GM21723 (cell line): ENCODE measurements around the gene SCD.

Source experiments
- ATAC-seq: cut with Tn5 transposase; IDR thresholded peaks from one replicate; pipeline ENCODE4 v1.9.1; 2021; ENCODE audit warnings: mild to moderate bottlenecking, moderate library complexity; ENCODE audit not compliant: unreplicated experiment

The SCD gene

DNA sequence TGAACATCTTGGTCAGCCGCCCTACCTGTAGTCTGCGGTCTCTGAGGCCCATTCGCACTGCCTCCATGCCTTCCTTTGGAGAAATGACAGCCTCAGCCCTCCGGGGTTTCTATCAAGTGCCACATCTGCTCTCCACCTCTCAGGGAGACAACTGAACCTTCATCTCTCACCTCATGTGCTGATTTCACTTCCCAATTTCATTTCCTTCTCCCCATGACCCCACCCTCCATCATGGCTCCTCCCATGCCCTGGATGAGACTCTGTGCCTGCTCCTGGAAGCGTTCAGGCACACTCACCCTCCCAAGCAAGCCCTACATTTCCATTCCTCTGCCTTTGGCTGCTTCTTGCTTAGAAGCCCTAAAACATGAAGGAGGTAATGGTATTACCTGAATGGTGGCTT, 7.8 kb upstream of the SCD start:
- ATAC-seq: peak; percentile 64

DNA sequence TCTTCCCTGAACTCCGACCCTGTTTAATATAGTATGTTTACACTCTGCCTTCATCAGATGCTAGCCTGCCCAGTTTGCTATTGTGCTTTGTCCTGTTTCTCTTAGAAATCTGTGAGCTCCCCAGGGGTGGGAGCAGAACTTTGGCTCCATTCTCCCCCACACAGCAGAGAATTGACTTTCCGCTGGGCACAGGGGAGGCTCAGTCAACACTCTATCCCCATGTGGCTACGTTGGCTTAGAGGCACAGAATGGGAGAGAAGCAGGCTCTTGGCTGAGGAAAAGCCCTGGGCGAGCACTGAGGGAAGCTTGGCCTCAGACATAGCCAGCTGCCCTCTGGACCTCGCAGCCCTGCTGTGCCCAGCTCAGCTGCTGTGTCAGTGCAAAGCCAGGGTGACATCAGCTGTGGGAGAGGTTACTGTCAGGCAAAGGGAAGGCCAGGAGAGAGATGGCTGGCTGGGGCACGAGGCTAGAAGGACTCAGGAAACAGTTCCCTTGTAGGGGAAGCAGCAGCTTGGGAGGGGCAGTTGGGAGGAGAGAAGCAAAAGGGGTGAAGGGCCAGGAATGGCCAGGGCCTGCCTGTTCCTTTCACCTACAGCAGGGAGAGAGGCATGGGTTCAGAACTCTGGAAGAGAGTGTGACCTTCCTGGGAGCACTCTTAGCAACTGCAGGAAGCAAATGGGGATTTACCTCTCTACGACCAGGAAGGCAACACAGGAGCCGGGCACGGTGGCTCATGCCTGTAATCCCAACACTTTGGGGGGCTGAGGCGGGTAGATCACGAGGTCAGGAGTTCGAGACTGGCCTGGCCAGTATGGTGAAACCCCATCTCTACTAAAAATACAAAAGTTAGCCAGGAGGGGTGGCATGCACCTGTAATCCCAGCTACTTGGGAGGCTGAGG, 5.8 kb upstream of the SCD start:
- no peak for ATAC-seq

DNA sequence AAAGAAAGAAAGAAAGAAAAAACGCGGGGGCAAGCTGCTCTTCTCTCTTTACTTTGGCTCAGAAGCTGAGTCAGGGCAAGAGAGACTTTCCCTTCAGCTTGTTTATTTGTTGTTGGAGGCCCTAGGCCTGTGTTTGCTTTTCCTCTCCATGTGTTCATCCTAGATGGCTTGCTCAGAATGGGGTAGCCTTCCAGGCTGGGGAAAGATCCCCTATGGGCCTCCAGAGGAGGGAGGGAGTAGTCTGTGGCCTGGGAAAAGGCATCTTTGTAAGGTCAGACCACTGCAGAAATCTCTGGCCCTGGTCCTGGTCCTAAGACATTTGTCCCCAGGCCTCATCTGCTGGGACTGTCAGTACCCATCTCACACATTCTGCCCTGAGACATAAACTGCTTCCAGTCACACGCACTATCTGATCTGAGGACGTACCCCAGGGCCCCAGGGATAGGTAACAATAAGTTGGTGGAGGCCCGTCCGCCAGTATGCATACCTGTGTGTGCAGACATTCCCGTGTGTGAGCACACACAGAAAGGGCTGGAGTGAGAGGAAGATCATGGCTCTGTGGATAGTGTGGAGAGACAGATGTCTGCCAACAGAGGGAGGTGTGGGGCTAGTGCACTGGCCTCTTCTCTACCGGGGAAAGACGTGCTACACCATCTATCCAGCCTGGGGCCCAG, 4.9 kb upstream of the SCD start:
- ATAC-seq: no peak

DNA sequence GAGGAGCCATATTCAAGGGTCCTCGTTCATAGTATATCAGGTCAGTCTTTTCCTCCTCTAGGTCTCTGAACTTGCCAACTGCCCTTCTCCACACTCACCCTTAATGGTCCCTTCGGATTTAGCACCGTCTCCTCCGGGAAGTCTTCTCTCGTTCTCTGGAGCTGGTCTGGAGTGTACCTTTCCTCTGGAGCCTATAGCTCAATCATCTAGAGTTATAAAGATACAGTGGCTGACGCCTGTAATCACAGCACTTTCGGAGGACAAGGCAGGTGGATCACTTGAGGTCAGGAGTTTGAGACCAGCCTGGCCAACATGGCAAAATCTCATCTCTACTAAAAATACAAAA, 4.4 kb upstream of the SCD start:
- ATAC-seq: no peak

DNA sequence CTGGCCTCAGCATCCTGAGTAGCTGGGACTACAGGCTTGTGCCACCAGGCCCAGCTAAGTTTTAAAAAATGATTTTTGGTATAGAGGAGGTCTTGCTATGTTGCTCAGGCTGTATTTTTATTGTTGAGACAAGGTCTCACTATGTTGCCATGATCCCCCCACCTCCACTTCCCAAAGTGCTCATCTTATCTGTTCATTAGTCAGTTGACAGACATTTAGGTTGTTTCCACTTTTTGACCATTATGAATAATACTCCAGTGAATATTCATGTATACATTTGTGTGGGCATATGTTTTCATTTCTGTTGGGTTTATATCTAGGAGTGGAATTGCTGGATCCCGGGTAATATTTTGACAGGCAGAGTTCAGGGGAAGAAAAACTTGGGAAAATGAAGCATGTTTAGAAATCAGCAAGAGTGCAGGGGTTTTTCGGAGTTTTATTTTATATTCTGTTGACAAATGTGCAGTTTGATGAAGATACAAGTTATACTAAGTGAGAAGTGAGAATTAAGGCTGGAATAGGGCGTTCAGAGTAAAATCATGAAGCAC, 2.7 kb upstream of the SCD start:
- no peak for ATAC-seq

DNA sequence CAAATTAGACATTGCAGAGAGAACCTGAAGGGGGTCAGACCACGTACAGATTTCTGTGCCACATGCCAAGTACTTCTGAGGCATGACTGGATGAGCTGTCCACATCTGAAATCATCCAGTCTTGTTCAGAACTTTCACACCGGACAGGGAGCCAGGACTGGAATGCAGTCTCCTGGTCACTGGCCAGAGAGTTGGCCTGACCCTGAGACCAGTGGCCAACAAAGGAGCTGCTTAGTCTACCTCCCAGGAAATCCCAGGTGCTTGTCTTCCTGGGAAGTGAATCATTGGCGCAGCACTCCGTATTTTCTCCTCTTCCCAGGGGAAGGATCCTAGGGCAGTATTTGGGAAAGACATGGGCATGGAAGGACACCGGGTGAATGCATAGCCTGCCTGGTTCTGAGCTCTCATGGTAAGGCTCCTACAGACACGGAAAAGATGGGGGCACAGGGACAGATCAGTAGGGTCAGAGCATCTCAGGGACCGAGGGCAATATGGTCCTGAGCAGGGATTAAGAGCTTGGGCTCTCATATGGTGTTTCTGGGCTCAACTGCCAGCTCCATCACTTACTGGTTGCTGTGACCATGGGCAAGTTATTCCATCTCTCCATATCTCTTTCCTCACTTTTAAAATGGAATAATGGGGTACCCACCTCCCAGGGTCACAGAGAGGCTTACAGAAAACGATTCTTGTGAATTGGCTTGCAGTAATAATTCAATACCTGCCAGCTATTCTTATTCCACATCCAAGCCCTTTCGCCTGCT, 1.3 kb upstream of the SCD start:
- no peak for ATAC-seq

DNA sequence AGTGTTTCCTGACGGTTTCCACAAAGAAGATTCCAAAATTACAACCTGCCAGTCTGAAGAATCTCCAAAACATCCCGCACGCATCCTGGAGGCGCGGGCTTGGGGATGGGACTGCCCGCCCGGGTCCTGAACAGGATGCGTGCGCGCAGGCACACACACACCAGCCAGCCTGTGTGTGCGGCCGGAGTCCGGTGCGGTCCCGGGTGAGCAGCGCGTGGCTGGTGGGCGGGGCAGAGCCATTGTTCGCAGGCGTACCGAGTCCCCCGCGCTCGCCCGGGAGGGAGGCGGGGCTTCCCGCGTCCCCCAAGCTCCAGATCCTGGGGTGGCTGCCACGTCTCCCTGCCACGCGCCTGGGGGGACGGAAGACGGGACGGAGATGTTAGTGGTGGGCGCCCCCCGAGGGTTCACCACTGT, 675 bp upstream of the SCD start:
- peak; percentile 66 for ATAC-seq

DNA sequence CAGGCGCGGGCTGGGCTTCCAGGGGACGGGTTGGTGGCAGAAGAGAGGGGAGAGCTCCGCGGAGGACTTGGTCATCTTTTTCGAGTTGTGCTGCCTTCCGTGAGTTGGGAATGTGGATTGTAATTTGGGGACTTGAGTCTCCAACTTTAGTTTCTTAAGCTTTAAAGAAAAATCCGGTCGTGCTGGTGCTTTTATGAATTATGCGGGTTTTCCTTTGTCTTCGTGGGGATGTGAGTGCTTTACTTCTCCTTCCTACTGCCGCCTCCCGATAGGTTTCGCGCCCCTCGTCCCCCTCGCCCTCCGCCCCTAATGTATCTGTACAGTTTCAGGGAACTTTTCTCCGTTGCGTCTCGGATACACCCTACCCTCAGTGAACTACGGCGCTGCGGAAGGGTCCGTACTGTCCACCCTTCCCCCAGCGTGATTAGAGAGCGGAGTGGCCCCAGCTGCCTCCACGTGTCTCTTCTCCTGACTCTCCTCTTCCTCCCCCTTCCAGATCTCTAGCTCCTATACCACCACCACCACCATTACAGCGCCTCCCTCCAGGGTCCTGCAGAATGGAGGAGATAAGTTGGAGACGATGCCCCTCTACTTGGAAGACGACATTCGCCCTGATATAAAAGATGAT, 649 bp downstream of the SCD start:
- ATAC-seq: no peak

DNA sequence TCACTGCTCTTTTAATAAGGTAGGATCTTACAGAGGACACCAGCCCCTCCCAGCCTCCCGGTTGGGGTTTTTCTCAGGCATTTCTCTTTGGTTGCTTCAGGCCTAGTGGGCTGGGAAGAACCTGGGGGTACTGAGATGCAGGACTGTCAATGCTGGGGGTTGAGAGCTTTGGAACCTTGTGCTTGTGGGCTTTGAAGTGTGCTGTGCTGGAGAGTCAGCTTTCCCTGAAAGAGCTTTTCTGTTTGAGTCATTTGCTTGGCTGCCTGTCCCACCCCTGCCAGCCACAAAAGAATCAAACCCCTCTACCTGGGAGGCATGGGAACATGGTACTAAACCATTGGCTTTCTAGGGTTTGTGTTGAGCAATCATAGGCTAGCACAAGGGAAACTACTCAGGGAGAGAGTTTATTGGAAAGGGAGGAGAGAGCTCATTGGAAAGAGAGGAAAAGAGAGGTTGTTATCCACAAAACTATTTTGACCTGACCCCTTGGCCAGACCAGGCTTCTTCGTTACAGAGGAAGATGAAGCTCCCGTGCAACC, 1.4 kb downstream of the SCD start:
- no peak for ATAC-seq

DNA sequence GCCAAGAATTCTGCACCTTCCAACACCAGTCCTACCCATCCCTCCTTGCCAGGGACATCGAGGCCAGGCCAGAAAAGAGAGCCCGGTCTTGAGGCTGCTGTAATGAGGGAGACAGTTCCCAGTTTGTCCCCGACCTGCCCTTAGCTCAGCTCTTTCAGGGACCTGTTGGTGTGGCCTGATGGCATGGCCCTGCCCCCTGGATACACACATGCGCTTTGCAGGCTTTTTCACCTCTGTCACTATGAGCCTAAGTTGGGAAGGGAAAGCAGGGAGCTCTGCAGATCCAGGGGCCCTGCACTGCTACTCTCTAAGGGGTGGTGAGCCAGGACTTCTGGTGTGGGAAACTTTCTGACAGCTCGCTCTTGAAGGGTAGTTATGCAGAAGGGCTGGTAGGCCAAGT, 2.1 kb downstream of the SCD start:
- ATAC-seq: no peak

DNA sequence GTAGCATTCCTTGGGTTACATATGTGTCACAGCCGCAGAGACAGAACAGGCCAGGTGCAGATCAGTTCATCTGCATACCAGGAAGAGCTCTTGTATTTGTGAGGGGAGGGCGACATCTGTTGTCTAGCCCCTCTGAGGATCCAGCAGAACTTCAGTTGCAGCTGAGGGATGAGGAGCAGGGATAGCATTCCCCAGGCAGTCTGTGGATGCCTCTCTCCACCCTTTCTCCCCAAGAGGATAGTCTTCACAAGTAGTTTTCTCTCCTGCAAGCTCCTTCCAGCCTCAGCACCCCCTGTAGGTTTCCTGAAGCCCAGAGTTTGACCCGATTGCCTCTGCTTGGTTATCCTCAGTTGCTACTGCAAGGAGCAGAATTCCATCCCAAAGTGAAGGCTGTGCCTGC, 2.6 kb downstream of the SCD start:
- no peak for ATAC-seq

DNA sequence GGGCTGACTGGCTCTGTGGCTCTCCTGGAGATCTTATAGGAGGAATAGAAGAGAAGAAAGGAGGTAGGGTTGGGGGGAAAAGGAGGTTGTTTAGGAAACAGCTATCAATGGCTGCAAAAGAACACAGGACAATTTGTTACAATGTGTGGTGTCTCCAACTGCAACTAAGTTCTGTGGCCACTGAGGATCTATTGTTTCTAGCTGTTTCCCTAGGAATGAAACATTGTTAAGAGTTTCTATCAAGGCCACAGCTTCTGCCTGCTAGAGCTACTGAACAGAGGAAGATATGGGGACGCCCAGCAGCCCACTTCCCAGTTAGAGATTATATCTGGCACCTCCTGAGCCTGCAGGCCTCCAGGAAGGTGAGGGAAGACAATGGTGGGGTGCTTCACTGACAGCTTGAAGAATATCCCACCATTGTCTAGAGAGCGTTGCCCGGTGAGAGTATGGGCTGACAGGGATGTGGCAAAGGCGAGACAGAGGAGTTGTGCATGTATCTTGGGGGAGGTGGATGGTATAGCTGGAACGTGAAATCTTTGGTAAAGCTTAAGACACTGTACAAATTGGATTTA, 4.0 kb downstream of the SCD start:
- no peak for ATAC-seq

DNA sequence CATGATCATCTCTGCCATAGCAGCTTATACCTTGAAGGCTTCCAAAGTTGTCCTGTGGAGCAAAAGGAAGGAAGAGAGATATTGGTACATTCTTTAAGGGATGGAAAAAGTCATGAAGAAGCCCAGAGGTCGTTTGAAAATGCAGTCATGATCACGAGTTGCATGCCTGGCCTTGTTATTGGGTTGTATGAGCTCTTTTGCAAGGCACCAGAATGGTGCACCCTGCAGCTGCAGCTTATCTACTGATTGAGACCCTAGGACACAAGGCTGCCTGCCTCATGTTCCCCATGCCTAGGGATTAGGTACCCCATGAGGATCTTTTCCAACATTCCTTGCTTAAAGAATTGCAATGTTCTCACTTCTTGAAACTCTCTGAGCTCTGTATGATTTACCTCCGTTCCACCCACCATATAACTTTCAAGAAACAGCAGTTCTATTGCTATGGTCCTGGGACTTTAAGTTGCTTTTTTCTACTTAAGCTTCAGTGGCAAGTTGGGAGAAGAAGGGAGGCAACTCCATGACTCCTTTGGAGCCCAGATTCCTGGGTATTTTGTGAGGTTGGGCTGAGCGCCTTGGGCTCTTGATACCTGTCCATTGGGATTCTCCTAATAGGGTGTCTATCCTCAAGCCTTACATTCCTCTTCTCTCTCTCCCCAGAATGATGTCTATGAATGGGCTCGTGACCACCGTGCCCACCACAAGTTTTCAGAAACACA, 6.9 kb downstream of the SCD start:
- no peak for ATAC-seq

DNA sequence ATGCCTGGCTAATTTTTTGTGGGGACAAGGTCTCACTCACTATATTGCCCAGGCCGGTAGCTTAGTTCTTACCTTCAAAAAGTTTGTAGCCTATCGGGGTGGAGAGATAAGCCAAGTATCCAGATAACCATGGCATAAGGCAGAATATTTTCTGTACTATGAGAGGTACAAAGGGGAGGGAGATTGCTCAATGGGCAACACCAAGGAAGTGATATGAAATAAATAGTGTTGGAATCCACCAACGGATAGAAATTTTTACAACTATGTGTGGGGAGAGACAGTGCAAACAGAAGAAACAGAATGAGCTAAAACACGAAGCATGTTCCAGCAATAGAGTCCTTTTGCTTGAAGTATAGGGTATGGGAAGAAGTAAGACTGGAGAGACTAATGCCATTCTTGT, 8.1 kb downstream of the SCD start:
- ATAC-seq: no peak

DNA sequence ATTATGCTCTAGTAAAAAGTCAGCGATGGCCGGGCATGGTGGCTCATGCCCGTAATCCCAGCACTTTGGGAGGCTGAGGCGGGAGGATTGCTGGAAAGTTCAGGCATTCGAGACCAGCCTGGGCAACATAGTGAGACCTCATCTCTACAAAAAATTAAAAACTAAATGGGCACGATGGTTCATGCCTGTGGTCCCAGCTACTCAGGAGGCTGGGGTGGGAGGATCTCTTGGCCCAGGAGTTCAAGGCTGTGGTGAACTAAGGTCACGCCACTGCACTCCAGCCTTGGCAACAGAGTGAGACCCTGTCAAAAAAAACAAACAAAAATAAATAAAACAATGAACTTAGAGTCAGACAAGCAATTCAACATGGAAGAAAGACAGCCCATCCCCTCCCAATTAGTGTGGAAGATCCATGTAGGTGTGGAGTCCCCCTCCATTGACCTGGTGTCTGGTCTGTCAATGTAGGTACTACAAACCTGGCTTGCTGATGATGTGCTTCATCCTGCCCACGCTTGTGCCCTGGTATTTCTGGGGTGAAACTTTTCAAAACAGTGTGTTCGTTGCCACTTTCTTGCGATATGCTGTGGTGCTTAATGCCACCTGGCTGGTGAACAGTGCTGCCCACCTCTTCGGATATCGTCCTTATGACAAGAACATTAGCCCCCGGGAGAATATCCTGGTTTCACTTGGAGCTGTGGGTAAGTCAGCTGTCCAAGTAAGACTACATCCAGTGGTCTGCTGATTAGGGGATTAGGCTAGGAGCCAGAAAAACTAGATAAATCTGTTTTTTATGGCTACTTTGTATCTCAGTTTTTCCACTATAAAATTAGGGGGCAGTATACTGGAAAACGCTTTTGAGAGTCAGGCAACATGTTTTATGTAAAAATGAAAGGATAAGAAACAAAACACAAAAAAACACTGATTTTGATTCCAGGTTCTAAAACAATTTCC, 9.3 kb downstream of the SCD start:
- no peak for ATAC-seq

DNA sequence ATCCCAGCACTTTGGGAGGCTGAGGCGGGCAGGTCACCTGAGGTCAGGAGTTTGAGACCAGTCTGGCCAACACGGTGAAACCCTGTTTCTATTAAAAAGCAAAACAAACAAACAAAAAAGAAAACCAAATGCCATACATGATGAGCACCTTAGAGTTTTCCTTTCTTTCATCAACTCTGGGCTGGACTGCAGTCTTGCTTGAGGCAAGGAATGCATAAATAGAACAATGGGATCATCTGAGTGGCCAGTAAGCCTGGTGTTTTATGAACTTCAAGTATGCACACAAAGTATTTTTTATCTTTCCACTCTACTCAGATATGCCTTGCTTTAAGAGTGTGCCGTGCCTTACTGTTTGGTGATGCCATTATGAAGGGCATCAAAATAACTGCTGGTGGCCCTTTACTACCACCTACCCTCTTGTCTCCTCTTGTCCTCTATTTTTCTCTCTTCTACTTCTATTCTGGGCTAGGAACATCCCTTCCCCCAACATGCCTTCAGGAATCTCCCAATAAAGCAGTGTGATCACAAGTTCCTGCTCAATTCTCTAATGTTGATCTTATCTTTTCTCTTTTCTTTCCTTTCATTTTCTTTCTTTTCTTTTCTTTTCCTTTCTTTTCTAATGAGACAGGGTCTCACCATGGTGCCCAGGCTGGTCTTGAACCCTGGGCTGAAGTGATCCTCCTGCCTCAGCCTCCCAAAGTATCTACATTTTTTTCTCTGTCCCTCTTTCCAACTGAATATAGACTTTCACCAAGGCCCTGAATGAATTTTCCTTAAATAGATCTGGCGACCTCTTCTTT, 10.2 kb downstream of the SCD start:
- ATAC-seq: no peak

DNA sequence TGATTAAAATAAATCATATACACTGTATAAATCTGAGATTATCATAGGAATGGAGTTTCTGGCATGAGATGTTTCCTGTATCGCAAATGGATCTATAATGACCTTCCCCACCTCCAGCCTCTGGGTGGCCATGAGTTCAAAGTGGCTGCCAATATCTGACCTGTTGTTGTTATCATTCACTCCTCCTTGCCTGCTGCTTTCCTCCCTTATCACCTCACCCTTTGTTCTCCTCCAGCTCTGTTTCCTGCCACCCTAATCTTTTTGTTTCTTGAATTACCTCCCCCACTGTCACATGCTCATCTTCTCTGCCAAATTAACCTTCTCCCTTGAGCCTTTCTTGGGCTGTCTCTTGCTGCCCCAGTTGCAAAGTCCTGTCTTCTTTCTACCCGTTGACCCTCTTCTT, 12.0 kb downstream of the SCD start:
- no peak for ATAC-seq
